Measurements from ENCODE around the gene HBQ1.
"Not testable (repeated sequence)": the region's sequence is repeated elsewhere in the genome, so short reads cannot be mapped to it uniquely, and the experiment has no call there.

The HBQ1 gene

DNA sequence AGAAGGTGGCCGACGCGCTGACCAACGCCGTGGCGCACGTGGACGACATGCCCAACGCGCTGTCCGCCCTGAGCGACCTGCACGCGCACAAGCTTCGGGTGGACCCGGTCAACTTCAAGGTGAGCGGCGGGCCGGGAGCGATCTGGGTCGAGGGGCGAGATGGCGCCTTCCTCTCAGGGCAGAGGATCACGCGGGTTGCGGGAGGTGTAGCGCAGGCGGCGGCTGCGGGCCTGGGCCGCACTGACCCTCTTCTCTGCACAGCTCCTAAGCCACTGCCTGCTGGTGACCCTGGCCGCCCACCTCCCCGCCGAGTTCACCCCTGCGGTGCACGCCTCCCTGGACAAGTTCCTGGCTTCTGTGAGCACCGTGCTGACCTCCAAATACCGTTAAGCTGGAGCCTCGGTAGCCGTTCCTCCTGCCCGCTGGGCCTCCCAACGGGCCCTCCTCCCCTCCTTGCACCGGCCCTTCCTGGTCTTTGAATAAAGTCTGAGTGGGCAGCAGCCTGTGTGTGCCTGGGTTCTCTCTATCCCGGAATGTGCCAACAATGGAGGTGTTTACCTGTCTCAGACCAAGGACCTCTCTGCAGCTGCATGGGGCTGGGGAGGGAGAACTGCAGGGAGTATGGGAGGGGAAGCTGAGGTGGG, 6.9 kb upstream of the HBQ1 start:
- not testable (repeated sequence) for DNase-seq (ENCODE audit: low read depth, low spot score)

DNA sequence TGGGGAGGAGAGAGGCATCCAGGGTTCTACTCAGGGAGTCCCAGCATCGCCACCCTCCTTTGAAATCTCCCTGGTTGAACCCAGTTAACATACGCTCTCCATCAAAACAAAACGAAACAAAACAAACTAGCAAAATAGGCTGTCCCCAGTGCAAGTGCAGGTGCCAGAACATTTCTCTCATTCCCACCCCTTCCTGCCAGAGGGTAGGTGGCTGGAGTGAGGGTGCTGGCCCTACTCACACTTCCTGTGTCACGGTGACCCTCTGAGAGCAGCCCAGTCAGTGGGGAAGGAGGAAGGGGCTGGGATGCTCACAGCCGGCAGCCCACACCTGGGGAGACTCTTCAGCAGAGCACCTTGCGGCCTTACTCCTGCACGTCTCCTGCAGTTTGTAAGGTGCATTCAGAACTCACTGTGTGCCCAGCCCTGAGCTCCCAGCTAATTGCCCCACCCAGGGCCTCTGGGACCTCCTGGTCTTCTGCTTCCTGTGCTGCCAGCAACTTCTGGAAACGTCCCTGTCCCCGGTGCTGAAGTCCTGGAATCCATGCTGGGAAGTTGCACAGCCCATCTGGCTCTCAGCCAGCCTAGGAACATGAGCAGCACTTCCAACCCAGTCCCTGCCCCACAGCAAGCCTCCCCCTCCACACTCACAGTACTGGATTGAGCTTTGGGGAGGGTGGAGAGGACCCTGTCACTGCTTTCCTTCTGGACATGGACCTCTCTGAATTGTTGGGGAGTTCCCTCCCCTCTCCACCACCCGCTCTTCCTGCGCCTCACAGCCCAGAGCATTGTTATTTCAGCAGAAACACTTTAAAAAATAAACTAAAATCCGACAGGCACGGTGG, 6.1 kb upstream of the HBQ1 start:
- DNase-seq (ENCODE audit: low read depth, low spot score); H3K4me3 ChIP-seq (ENCODE audit: low read length): not testable (repeated sequence)

More for the DNA sequence above, 6.9 kb upstream of the HBQ1 start:
- H3K4me3 ChIP-seq (ENCODE audit: low read length), result not testable (repeated sequence)

DNA sequence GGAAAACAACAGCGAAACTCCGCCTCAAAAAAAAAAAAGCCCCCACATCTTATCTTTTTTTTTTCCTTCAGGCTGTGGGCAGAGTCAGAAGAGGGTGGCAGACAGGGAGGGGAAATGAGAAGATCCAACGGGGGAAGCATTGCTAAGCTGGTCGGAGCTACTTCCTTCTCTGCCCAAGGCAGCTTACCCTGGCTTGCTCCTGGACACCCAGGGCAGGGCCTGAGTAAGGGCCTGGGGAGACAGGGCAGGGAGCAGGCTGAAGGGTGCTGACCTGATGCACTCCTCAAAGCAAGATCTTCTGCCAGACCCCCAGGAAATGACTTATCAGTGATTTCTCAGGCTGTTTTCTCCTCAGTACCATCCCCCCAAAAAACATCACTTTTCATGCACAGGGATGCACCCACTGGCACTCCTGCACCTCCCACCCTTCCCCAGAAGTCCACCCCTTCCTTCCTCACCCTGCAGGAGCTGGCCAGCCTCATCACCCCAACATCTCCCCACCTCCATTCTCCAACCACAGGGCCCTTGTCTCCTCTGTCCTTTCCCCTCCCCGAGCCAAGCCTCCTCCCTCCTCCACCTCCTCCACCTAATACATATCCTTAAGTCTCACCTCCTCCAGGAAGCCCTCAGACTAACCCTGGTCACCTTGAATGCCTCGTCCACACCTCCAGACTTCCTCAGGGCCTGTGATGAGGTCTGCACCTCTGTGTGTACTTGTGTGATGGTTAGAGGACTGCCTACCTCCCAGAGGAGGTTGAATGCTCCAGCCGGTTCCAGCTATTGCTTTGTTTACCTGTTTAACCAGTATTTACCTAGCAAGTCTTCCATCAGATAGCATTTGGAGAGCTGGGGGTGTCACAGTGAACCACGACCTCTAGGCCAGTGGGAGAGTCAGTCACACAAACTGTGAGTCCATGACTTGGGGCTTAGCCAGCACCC, 5.0 kb upstream of the HBQ1 start:
- no peak for DNase-seq (ENCODE audit: low read depth, low spot score)

DNA sequence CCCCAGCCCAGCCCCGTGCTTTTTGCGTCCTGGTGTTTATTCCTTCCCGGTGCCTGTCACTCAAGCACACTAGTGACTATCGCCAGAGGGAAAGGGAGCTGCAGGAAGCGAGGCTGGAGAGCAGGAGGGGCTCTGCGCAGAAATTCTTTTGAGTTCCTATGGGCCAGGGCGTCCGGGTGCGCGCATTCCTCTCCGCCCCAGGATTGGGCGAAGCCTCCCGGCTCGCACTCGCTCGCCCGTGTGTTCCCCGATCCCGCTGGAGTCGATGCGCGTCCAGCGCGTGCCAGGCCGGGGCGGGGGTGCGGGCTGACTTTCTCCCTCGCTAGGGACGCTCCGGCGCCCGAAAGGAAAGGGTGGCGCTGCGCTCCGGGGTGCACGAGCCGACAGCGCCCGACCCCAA, 4.3 kb upstream of the HBQ1 start:
- not testable (repeated sequence) for H3K4me3 ChIP-seq (ENCODE audit: low read length); DNase-seq (ENCODE audit: low read depth, low spot score)

More for the DNA sequence above, 5.0 kb upstream of the HBQ1 start:
- H3K4me3 ChIP-seq (ENCODE audit: low read length), result no peak overlapping the region

DNA sequence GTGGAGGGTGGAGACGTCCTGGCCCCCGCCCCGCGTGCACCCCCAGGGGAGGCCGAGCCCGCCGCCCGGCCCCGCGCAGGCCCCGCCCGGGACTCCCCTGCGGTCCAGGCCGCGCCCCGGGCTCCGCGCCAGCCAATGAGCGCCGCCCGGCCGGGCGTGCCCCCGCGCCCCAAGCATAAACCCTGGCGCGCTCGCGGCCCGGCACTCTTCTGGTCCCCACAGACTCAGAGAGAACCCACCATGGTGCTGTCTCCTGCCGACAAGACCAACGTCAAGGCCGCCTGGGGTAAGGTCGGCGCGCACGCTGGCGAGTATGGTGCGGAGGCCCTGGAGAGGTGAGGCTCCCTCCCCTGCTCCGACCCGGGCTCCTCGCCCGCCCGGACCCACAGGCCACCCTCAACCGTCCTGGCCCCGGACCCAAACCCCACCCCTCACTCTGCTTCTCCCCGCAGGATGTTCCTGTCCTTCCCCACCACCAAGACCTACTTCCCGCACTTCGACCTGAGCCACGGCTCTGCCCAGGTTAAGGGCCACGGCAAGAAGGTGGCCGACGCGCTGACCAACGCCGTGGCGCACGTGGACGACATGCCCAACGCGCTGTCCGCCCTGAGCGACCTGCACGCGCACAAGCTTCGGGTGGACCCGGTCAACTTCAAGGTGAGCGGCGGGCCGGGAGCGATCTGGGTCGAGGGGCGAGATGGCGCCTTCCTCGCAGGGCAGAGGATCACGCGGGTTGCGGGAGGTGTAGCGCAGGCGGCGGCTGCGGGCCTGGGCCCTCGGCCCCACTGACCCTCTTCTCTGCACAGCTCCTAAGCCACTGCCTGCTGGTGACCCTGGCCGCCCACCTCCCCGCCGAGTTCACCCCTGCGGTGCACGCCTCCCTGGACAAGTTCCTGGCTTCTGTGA, 3.5 kb upstream of the HBQ1 start, which contains the start of gene HBA1:
HBA1 (plus strand) TSS at position 204 of the 906 bp plus-strand sequence; CDS start at position 241, 37 bp downstream.
- not testable (repeated sequence) for H3K4me3 ChIP-seq (ENCODE audit: low read length); DNase-seq (ENCODE audit: low read depth, low spot score)

DNA sequence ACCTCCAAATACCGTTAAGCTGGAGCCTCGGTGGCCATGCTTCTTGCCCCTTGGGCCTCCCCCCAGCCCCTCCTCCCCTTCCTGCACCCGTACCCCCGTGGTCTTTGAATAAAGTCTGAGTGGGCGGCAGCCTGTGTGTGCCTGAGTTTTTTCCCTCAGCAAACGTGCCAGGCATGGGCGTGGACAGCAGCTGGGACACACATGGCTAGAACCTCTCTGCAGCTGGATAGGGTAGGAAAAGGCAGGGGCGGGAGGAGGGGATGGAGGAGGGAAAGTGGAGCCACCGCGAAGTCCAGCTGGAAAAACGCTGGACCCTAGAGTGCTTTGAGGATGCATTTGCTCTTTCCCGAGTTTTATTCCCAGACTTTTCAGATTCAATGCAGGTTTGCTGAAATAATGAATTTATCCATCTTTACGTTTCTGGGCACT, 2.9 kb upstream of the HBQ1 start:
- no peak overlapping the region for H3K4me3 ChIP-seq (ENCODE audit: low read length)
- DNase-seq (ENCODE audit: low read depth, low spot score), result no peak

DNA sequence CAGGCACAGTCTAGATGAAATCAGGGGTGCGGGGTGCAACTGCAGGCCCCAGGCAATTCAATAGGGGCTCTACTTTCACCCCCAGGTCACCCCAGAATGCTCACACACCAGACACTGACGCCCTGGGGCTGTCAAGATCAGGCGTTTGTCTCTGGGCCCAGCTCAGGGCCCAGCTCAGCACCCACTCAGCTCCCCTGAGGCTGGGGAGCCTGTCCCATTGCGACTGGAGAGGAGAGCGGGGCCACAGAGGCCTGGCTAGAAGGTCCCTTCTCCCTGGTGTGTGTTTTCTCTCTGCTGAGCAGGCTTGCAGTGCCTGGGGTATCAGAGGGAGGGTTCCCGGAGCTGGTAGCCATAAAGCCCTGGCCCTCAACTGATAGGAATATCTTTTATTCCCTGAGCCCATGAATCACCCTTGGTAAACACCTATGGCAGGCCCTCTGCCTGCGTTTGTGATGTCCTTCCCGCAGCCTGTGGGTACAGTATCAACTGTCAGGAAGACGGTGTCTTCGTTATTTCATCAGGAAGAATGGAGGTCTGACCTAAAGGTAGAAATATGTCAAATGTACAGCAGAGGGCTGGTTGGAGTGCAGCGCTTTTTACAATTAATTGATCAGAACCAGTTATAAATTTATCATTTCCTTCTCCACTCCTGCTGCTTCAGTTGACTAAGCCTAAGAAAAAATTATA, 2.1 kb upstream of the HBQ1 start:
- H3K4me3 ChIP-seq (ENCODE audit: low read length), result no peak overlapping the region
- DNase-seq (ENCODE audit: low read depth, low spot score), result no peak

DNA sequence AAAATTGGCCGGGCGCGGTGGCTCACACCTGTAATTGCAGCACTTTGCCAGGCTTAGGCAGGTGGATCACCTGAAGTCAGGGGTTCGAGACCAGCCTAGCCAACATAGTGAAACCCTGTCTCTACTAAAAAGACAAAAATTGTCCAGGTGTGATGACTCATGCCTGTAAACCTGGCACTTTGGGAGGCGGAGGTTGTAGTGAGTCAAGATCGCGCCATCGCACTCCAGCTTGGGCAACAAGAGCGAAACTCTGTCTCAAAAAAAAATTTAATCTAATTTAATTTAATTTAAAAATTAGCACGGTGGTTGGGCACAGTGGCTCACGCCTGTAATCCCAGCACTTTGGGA, 1.6 kb upstream of the HBQ1 start:
- no peak overlapping the region for H3K4me3 ChIP-seq (ENCODE audit: low read length)
- DNase-seq (ENCODE audit: low read depth, low spot score), result no peak

DNA sequence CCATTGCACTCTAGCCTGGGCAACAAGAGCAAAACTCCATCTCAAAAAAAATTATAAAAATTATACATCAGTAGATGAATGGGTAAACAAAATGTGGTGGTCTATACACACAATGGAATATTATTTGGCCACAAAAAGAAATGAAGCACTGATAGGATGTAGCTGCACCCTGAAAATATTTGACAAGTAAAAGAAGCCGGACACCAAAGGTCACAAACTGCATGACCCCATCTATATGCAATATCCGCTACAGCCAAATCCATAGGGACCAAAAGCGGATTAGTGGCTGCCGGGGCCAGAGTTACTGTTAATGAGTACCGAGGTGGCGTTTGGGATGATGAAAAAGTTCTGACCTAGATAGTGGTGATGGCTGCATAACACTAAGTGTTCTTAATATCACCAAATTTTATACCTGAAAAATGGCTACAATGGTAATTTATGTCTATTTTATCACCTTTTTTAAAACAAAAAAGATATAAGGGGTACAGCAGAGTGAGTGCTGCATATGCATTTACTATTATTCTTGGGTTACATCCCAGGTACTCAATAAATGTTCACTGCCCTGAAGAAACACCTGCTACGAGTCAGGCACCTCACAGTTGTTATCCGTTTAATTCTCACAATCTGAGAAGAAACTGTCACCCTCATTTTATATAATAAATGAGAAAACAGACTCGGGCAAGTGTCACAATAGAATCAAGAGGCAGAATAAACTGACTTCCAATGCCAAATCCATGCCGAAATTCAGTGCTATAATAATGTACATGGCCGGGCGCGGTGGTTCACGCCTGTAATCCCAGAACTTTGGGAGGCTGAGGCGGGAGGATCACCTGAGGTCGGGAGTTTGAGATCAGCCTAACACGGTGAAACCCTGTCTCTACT, 807 bp upstream of the HBQ1 start:
- no peak for DNase-seq (ENCODE audit: low read depth, low spot score)
- no peak overlapping the region for H3K4me3 ChIP-seq (ENCODE audit: low read length)

DNA sequence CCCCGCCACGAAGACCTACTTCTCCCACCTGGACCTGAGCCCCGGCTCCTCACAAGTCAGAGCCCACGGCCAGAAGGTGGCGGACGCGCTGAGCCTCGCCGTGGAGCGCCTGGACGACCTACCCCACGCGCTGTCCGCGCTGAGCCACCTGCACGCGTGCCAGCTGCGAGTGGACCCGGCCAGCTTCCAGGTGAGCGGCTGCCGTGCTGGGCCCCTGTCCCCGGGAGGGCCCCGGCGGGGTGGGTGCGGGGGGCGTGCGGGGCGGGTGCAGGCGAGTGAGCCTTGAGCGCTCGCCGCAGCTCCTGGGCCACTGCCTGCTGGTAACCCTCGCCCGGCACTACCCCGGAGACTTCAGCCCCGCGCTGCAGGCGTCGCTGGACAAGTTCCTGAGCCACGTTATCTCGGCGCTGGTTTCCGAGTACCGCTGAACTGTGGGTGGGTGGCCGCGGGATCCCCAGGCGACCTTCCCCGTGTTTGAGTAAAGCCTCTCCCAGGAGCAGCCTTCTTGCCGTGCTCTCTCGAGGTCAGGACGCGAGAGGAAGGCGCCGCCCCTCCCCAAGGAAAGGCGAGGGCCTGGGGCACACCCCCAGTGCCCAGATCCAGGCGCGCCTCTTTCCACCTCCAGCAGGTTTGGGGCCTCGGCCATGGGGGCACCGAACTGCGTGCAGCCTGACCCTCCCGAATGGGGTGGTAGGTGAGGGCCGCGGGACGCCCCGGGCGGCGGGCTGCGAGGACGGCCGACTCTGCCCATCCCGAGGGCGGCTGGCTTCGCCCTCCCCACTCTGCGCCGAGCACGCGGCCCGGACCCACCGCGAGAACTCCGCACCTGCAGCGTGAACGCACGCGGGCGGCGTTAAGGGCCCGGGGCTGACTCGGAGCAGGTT, 664 bp downstream of the HBQ1 start:
- peak; percentile 64 for DNase-seq (ENCODE audit: low read depth, low spot score)
- peak overlapping the region; percentile 40 for H3K4me3 ChIP-seq (ENCODE audit: low read length)

DNA sequence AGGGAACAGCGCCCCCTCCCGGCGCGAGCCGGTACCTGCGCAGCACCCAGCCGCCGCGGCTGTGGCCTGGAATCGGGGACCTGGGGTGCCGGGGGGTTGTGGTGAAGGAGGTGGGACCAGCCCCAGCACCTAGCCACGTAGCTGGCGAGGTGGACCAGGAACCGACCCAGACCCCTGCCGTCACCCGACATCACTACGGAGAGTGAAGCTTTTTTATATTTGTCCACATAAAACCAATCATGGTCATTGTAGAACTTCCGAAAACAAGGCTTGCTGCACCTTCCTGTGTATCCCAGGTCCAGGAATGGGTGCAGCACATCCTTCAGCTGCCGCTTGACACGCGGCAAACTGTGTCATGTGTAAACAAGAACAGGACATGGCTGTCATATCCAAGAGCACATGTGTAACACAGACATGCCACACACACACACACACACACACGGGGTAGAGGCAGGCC, 1.3 kb downstream of the HBQ1 start:
- DNase-seq (ENCODE audit: low read depth, low spot score), result no peak
- no peak overlapping the region for H3K4me3 ChIP-seq (ENCODE audit: low read length)

DNA sequence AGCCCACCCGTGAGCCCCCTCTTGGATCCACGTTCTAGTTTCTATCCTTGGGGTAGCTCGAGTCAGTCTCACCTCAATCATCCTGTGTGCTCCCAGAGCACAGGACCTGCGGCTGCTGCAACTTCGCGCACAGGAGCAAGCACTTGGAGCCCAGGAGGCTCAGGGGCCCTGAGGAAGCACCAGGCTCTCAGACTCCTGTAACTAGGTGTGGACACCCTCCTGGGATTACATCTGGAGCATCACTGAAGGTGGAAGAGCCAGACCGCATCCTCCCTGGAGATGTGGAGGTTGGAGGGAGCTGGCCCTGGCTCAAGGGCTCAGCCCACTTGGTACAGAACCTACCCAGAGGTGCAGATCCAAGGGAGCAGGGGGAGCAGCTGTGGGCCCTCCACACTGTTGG, 2.7 kb downstream of the HBQ1 start:
- H3K4me3 ChIP-seq (ENCODE audit: low read length), result no peak overlapping the region
- DNase-seq (ENCODE audit: low read depth, low spot score), result no peak

DNA sequence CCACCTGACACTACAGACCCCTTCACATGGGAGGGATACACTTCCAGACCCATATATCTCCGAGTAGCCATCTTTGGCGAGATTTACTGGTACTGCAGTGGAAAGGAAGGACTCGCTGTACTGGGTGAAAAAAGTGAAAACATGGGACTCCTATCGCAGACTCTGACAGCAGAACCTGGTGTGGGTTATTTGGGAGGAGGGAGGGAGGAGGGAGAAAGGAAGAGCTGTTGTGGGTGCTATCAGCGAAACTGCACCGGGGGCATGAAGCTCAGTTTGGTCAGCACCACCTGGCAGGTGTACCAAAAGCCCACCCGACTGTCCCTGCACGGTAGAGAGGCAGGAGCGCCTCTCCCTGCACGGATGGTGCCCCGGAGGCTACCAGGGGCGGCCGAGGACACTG, 5.0 kb downstream of the HBQ1 start:
- no peak overlapping the region for H3K4me3 ChIP-seq (ENCODE audit: low read length)
- no peak for DNase-seq (ENCODE audit: low read depth, low spot score)

DNA sequence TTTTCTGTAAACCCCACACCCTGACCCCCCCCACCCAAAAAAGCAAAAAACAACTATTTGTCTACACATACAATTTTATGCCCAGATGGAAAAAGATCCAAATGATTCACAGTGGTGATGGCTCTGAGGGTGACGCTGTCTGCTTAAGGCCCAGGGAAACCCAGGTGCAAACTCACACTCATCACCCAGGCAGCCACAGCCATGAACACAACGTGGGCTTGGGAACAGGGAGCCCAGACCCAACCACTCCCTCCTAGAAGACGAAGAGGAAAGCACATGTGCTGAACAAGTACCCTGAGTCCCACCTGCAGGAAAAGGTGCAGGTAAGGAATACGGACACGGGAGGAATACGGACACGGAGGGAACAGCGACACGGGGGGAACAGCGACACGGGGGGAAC, 5.4 kb downstream of the HBQ1 start:
- DNase-seq (ENCODE audit: low read depth, low spot score), result no peak
- H3K4me3 ChIP-seq (ENCODE audit: low read length), result no peak overlapping the region

DNA sequence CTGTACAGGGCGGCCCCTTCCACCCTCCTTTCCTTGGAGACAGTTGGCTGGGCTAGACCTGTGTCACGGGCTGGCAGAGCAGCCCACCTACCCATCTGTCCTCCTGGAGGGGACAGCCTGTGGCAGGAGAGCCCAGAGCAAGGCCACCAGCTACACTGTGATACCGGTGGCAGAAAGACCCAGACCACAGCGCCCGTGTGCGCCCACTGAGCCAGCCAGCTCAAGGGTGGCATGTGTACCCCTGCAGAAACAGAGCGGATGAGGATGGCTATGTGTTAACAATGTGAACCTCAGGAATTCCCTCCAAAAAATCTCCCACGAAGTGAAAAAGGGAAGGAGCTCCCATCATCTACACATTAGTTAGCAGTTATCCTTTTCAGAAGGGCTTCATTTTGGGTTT, 7.1 kb downstream of the HBQ1 start:
- DNase-seq (ENCODE audit: low read depth, low spot score), result no peak
- H3K4me3 ChIP-seq (ENCODE audit: low read length), result no peak overlapping the region

DNA sequence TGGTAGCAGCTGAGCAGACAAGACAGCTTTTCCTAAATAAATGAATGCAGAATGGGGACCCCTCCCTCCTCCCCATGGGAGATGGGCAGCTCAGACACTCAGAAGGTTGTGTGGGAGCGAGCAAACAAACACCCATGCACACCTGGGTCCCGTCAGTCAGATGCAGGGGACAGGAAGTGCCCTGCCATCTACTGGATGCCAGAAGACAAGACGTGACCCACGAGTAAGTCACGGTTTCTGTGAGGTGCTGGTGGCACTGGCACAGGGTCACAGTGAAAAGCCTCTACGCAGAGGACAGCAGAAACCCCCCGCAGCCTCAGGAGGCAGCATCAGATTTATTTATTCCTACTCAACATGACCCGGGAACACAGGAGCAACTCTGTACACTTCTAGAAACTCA, 8.4 kb downstream of the HBQ1 start:
- no peak overlapping the region for H3K4me3 ChIP-seq (ENCODE audit: low read length)
- DNase-seq (ENCODE audit: low read depth, low spot score), result peak; percentile 51

All from Jurkat, Clone E6-1 (cell line).